GM19240 (cell line): ENCODE results near the gene TMEM245.
"Not testable (repeated sequence)": the region's sequence is repeated elsewhere in the genome, so short reads cannot be mapped to it uniquely, and the experiment has no call there.

Experiments
- DNase-seq: peaks from one replicate; pipeline ENCODE4 v3.0.0; 2011; ENCODE audit warnings: low spot score; ENCODE audit not compliant: insufficient read length

TMEM245 gene

GRCh38 chr9:108997112-108997511 lies 122.6 kb downstream of the TMEM245 start:
- DNase-seq: no peak

- DNase-seq: no peak
These were observed 123.1 kb downstream of the TMEM245 start for GRCh38 chr9:108996643-108997042.

GRCh38 chr9:108994695-108995094 lies 125.1 kb downstream of the TMEM245 start:
- DNase-seq: no peak

GRCh38 chr9:108991479-108991878 lies 128.3 kb downstream of the TMEM245 start:
- DNase-seq: no peak

- DNase-seq: no peak
These were observed 135.9 kb downstream of the TMEM245 start for GRCh38 chr9:108983885-108984284.

- DNase-seq: no peak
These were observed 138.9 kb downstream of the TMEM245 start for GRCh38 chr9:108980893-108981292.

GRCh38 chr9:108978205-108978604 lies 141.5 kb downstream of the TMEM245 start:
- DNase-seq: no peak

GRCh38 chr9:108973895-108974294 lies 145.9 kb downstream of the TMEM245 start:
- no peak for DNase-seq

- DNase-seq: no peak
These were observed 147.0 kb downstream of the TMEM245 start for GRCh38 chr9:108972626-108973209.

GRCh38 chr9:108972186-108972585 lies 147.6 kb downstream of the TMEM245 start:
- no peak for DNase-seq

GRCh38 chr9:108971392-108971791 lies 148.4 kb downstream of the TMEM245 start:
- not testable (repeated sequence) for DNase-seq

- no peak for DNase-seq
These were observed 151.8 kb downstream of the TMEM245 start for GRCh38 chr9:108967916-108968315.
